Vagina (tissue), 2 donors: Measurements from ENCODE around the gene SMARCC1. TPM values are rescaled to one million over a fixed set of nuclear protein-coding genes. Genes with fewer than 3 reads are reported as not detected.

Source experiments
- DNase-seq, 2 donors: peaks; one replicate each; pipeline ENCODE4 v3.0.0-alpha.2; 2017; ENCODE audit errors: extremely low spot score in 2 of 2
- H3K27ac ChIP-seq: fragments of 200-600 bp; sonication (generic); one replicate; pipeline ENCODE4 v1.5.1; 2019
- H3K27me3 ChIP-seq: fragments of 200-600 bp; sonication (generic); one replicate; pipeline ENCODE4 v1.5.1; 2019
- H3K36me3 ChIP-seq, 2 donors: fragments of 200-600 bp; sonication (generic); one replicate each; pipeline ENCODE4 v1.5.1; 2017 to 2019
- H3K4me1 ChIP-seq: fragments of 200-600 bp; sonication (generic); one replicate; pipeline ENCODE4 v1.5.1; 2019
- H3K4me3 ChIP-seq, 2 donors: fragments of 200-600 bp; sonication (generic); 1 replicate in 1 of 2; 2 replicates in 1 of 2; pipeline ENCODE4 v1.5.1; 2016 to 2019
- H3K9me3 ChIP-seq: fragments of 200-600 bp; sonication (generic); one replicate; pipeline ENCODE4 v1.5.1; 2019
- CTCF ChIP-seq, 3 experiments: fragments of 450-650 bp in 2 of 3; fragments of 200-600 bp in 1 of 3; sonication (generic) in 1 of 3; IDR thresholded peaks; one replicate each; pipeline ENCODE4 v1.5.1; 2017 to 2019; ENCODE audit warnings: antibody characterized with exemption in 3 of 3, mild to moderate bottlenecking in 2 of 3, moderate library complexity in 2 of 3
- POLR2A ChIP-seq, 2 donors: fragments of 450-650 bp; IDR thresholded peaks; one replicate each; pipeline ENCODE4 v1.6.1; 2017; ENCODE audit warnings: antibody characterized with exemption in 2 of 2, mild to moderate bottlenecking in 2 of 2, moderate library complexity in 2 of 2
- POLR2AphosphoS5 ChIP-seq, 2 donors: sonication (generic); formaldehyde crosslinking; IDR thresholded peaks; one replicate each; pipeline ENCODE4 v1.9.0; 2017; ENCODE audit warnings: antibody characterized with exemption in 2 of 2, mild to moderate bottlenecking in 2 of 2, low read depth in 1 of 2; ENCODE audit not compliant: insufficient read depth in 1 of 2
- intact Hi-C: fragments of 100-400 bp; cut with DNase I; formaldehyde crosslinking; loops from one replicate; pipeline ENCODE4 v1.15.1; 2023
- total RNA-seq: library from RNA; depleted of rRNA; stranded (reverse); fragments of >200 nt; gene quantifications from one replicate; pipeline ENCODE4 v1.2.3, GENCODE V29; 2016

Gene SMARCC1
- total RNA-seq, 1 donor from 2014 or later, result 39.0 TPM

GRCh38 chr3:47685037-47685436, 96.7 kb downstream of the SMARCC1 start:
- H3K27ac ChIP-seq, result no peak overlapping the region
- TF ChIP-seq POLR2A (IDR thresholded peaks at IDR 0.05), result no peak
- no peak for TF ChIP-seq CTCF (IDR thresholded peaks at IDR 0.05)
- TF ChIP-seq POLR2AphosphoS5 (IDR thresholded peaks at IDR 0.05; ENCODE audit: insufficient read depth in 1 of 2, low read depth in 1 of 2), result no peak
- H3K4me3 ChIP-seq, result no peak overlapping the region
- intact Hi-C loops, result no loop called here
- H3K27me3 ChIP-seq, result no peaks in the 10 kb centered on the region
- no peak for DNase-seq
- peaks cover 0 to 50% of the 10 kb centered on the region in 2 donors for H3K36me3 ChIP-seq
- H3K4me1 ChIP-seq, result no peaks in the 10 kb centered on the region
- H3K9me3 ChIP-seq, result no peaks in the 10 kb centered on the region

- intact Hi-C loops, result no loop called here
- H3K9me3 ChIP-seq, result no peaks in the 10 kb centered on the region
- H3K4me1 ChIP-seq, result no peaks in the 10 kb centered on the region
- TF ChIP-seq POLR2AphosphoS5 (IDR thresholded peaks at IDR 0.05; ENCODE audit: insufficient read depth in 1 of 2, low read depth in 1 of 2) (no peak), POLR2A (IDR thresholded peaks at IDR 0.05) (no peak), CTCF (IDR thresholded peaks at IDR 0.05) (no peak)
- no peaks in the 10 kb centered on the region for H3K27me3 ChIP-seq
- H3K36me3 ChIP-seq, result peaks cover 0 to 46% of the 10 kb centered on the region in 2 donors
- no peak overlapping the region for H3K4me3 ChIP-seq
- no peak for DNase-seq
- H3K27ac ChIP-seq, result no peak overlapping the region
Observed at GRCh38 chr3:47681016-47681415, 100.7 kb downstream of the SMARCC1 start.

GRCh38 chr3:47678446-47679338, 103.0 kb downstream of the SMARCC1 start:
- H3K4me1 ChIP-seq, result no peaks in the 10 kb centered on the region
- no peak for DNase-seq
- H3K27me3 ChIP-seq, result no peaks in the 10 kb centered on the region
- TF ChIP-seq POLR2AphosphoS5 (IDR thresholded peaks at IDR 0.05; ENCODE audit: insufficient read depth in 1 of 2, low read depth in 1 of 2), result no peak
- TF ChIP-seq POLR2A (IDR thresholded peaks at IDR 0.05), result no peak
- no peak for TF ChIP-seq CTCF (IDR thresholded peaks at IDR 0.05)
- H3K36me3 ChIP-seq, result peaks cover 0 to 56% of the 10 kb centered on the region in 2 donors
- H3K9me3 ChIP-seq, result no peaks in the 10 kb centered on the region
- intact Hi-C loops, result no loop called here
- no peak overlapping the region for H3K27ac ChIP-seq
- no peak overlapping the region for H3K4me3 ChIP-seq

- no peak for TF ChIP-seq CTCF (IDR thresholded peaks at IDR 0.05)
- no peak for TF ChIP-seq POLR2A (IDR thresholded peaks at IDR 0.05)
- TF ChIP-seq POLR2AphosphoS5 (IDR thresholded peaks at IDR 0.05; ENCODE audit: insufficient read depth in 1 of 2, low read depth in 1 of 2), result no peak
- DNase-seq, result no peak
Observed at GRCh38 chr3:47669026-47669749, 112.5 kb downstream of the SMARCC1 start.

More at GRCh38 chr3:47669026-47669749, 112.5 kb downstream of the SMARCC1 start:
- intact Hi-C loops, result no loop called here
- Histone ChIP-seq H3K27me3 (no peaks in the 10 kb centered on the region), H3K27ac (no peak overlapping the region), H3K9me3 (no peaks in the 10 kb centered on the region), H3K4me1 (no peaks in the 10 kb centered on the region), H3K4me3 (no peak overlapping the region), H3K36me3 (peaks cover 0 to 15% of the 10 kb centered on the region in 2 donors)
